RWPE1 (cell line): ENCODE results near the gene GPC6.

ENCODE experiments used
- CTCF ChIA-PET: fragments of 350-600 bp; sonication (Branson Sonifier 250); formaldehyde crosslinking; extraction: SDS; loops from one replicate; lab custom pipeline; 2021; lab: Yijun Ruan, JAX
- POLR2A ChIA-PET: fragments of 400-600 bp; formaldehyde crosslinking; extraction: SDS; loops from one replicate; lab custom pipeline; 2020; ENCODE audit warnings: antibody characterized with exemption; ENCODE audit not compliant: low non-redundant PET; lab: Yijun Ruan, JAX
- DNase-seq: peaks from one replicate; pipeline ENCODE4 v3.0.0; 2012; ENCODE audit warnings: low spot score
- H3K27ac ChIP-seq: fragments of 450-650 bp; 2 replicates; pipeline ENCODE4 v1.5.1; 2017
- TF ChIP-seq, protein P1 (sequence below): fragments of 450-650 bp; conservative IDR thresholded peaks from 2 replicates; pipeline ENCODE4 v1.5.1; 2017; ENCODE audit warnings: low read depth, mild to moderate bottlenecking

The GPC6 gene

GRCh38 chr13:93784191-93784590 lies 557.6 kb downstream of the GPC6 start:
- CTCF ChIA-PET: no interaction called here
- POLR2A ChIA-PET: no interaction called here

GRCh38 chr13:93786846-93787489 lies 560.4 kb downstream of the GPC6 start:
- POLR2A ChIA-PET: no interaction called here
- CTCF ChIA-PET: no interaction called here
- H3K27ac ChIP-seq: no peak overlapping the region
- TF ChIP-seq, protein P1, sequence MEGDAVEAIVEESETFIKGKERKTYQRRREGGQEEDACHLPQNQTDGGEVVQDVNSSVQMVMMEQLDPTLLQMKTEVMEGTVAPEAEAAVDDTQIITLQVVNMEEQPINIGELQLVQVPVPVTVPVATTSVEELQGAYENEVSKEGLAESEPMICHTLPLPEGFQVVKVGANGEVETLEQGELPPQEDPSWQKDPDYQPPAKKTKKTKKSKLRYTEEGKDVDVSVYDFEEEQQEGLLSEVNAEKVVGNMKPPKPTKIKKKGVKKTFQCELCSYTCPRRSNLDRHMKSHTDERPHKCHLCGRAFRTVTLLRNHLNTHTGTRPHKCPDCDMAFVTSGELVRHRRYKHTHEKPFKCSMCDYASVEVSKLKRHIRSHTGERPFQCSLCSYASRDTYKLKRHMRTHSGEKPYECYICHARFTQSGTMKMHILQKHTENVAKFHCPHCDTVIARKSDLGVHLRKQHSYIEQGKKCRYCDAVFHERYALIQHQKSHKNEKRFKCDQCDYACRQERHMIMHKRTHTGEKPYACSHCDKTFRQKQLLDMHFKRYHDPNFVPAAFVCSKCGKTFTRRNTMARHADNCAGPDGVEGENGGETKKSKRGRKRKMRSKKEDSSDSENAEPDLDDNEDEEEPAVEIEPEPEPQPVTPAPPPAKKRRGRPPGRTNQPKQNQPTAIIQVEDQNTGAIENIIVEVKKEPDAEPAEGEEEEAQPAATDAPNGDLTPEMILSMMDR: no peak
- no peak for DNase-seq

More at GRCh38 chr13:93784191-93784590, 557.6 kb downstream of the GPC6 start:
- TF ChIP-seq, protein P1: no peak
- H3K27ac ChIP-seq: no peak overlapping the region
- no peak for DNase-seq

GRCh38 chr13:93788456-93788855 lies 561.8 kb downstream of the GPC6 start:
- no peak overlapping the region for H3K27ac ChIP-seq
- no peak for DNase-seq
- TF ChIP-seq, protein P1: no peak
- CTCF ChIA-PET: no interaction called here
- POLR2A ChIA-PET: no interaction called here

DNA sequence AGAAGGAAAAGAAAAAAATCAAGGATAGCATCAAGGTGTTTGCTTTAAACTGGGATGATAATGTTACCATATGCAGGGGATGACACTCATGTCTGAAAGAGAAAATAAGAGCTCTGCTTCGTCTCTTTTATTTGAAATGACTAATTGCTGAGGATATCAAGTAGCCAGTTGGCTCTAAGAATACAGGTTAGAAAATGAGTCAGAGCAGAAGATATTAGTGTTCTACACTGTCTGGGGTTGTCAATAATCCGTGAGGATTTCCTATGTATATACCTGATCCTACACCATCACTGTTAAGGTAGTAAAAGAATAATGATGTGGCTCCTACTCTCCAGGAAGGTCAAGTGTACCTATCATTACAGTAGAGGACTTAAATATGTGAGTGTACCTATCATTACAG lies 562.5 kb downstream of the GPC6 start:
- no peak for DNase-seq
- H3K27ac ChIP-seq: no peak overlapping the region
- ChIA-PET POLR2A (no interaction called here), CTCF (no interaction called here)
- TF ChIP-seq, protein P1: no peak

- POLR2A ChIA-PET: no interaction called here
- CTCF ChIA-PET: interaction anchor here (0.7 kb wide), 1 partner anchor 40 kb away, joined by 3 read pairs; no protein-coding TSS in a partner anchor
- DNase-seq: no peak
- no peak overlapping the region for H3K27ac ChIP-seq
- TF ChIP-seq, protein P1: no peak
These were observed 567.7 kb downstream of the GPC6 start for GRCh38 chr13:93794197-93794885.

DNA sequence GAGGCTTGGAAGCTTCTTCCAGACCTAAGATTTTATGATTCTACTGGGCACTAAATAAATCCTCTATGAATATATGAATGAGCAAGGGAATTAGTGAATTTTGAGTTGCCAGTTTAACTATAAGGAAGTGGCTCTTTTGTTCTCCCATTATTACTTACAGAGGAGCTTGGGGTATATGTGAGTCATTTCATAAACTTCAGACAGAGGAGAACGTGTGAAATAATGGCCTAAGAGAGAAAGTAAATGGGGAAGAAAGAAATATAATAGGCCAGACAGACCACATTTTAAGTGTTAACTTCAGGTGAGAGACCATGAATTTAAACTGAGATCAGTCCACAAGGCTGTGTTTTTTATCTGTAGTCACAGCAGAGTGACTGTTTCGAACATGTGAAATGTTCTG lies 570.9 kb downstream of the GPC6 start:
- TF ChIP-seq, protein P1: no peak
- ChIA-PET CTCF (no interaction called here), POLR2A (no interaction called here)
- DNase-seq: no peak
- H3K27ac ChIP-seq: no peak overlapping the region
